CD4-positive, alpha-beta T cell (primary cell): Measurements from ENCODE around the gene CCR5. TPM values are rescaled to one million over a fixed set of nuclear protein-coding genes. Genes with fewer than 3 reads are reported as not detected.

Experiments
- ATAC-seq: fragments of 200-7000 bp; cut with Tn5 transposase; one replicate; pipeline ENCODE4 v1.10.0; 2022; ENCODE audit warnings: mild to moderate bottlenecking; ENCODE audit not compliant: poor library complexity
- CTCF ChIA-PET: fragments of 350-600 bp; sonication (Branson Sonifier 250); formaldehyde crosslinking; loops from one replicate; lab custom pipeline; 2021; ENCODE audit warnings: antibody characterized with exemption, inconsistent platforms; lab: Charles Lee
- POLR2A ChIA-PET: fragments of 350-600 bp; sonication (Branson Sonifier 250); formaldehyde crosslinking; loops from one replicate; lab custom pipeline; 2021; ENCODE audit warnings: antibody characterized with exemption, inconsistent platforms; lab: Charles Lee
- DNase-seq, 14 experiments: peaks; one replicate each; pipeline ENCODE4 v3.0.0-alpha.2; 2013 to 2020; ENCODE audit warnings: mixed read lengths in 2 of 14
- H3K27ac ChIP-seq, 2 donors: one replicate each; pipeline versions ENCODE4 v1.5.1 to v1.7.0; 2013; ENCODE audit warnings: low read length in 2 of 2, low read depth in 1 of 2, mild to moderate bottlenecking in 1 of 2
- H3K27me3 ChIP-seq, 2 experiments: 1 replicate in 1 of 2; 2 replicates in 1 of 2; pipeline versions ENCODE4 v1.6.1 to v1.7.0; 2013; ENCODE audit warnings: low read length in 2 of 2, control low read depth in 1 of 2, mild to moderate bottlenecking in 1 of 2, moderate library complexity in 1 of 2; ENCODE audit not compliant: insufficient read depth in 2 of 2, control insufficient read depth in 1 of 2
- H3K36me3 ChIP-seq: one replicate; pipeline ENCODE4 v1.6.1; 2013; ENCODE audit warnings: low read length, control low read depth; ENCODE audit not compliant: insufficient read depth
- H3K4me1 ChIP-seq: one replicate; pipeline ENCODE4 v1.6.1; 2013; ENCODE audit warnings: low read length, control low read depth; ENCODE audit not compliant: insufficient read depth
- H3K4me3 ChIP-seq: one replicate; pipeline ENCODE4 v1.5.1; 2013; ENCODE audit warnings: mild to moderate bottlenecking, low read length, moderate library complexity
- H3K9me3 ChIP-seq, 2 experiments: 1 replicate in 1 of 2; 2 replicates in 1 of 2; pipeline versions ENCODE4 v1.6.1 to v1.7.0; 2013; ENCODE audit warnings: low read length in 2 of 2, mild to moderate bottlenecking in 2 of 2, control low read depth in 1 of 2, moderate library complexity in 1 of 2; ENCODE audit not compliant: control insufficient read depth in 1 of 2, insufficient read depth in 1 of 2
- H3K27ac Mint-ChIP-seq: one replicate; pipeline ENCODE4 v1.8.0; 2020; ENCODE audit warnings: mixed read lengths
- H3K27me3 Mint-ChIP-seq: one replicate; pipeline ENCODE4 v1.8.0; 2021; ENCODE audit warnings: mixed read lengths
- H3K36me3 Mint-ChIP-seq: one replicate; pipeline ENCODE4 v1.8.0; 2021; ENCODE audit warnings: low read depth, mixed read lengths
- H3K4me1 Mint-ChIP-seq: one replicate; pipeline ENCODE4 v1.8.0; 2021; ENCODE audit warnings: low read depth, mixed read lengths
- H3K4me3 Mint-ChIP-seq: one replicate; pipeline ENCODE4 v1.8.0; 2020; ENCODE audit warnings: mild to moderate bottlenecking, mixed read lengths
- H3K9me3 Mint-ChIP-seq: one replicate; pipeline ENCODE4 v1.8.0; 2020; ENCODE audit warnings: mixed read lengths
- intact Hi-C, 2 experiments: fragments of 100-400 bp; cut with DNase I in 1 of 2; cut with micrococcal nuclease in 1 of 2; formaldehyde crosslinking; loops; one replicate each; pipeline versions ENCODE4 v1.15.1 to v1.9.0; 2023 to 2025; cut with DNase I, micrococcal nuclease
- total RNA-seq, 174 experiments: library from RNA in 2 of 174; stranded (reverse) in 2 of 174; gene quantifications; one replicate each; pipeline ENCODE4 v1.2.3 and lab custom pipeline; 2021 to 2026
- TF ChIP-seq, protein P1 (sequence below): fragments of 200-600 bp; IDR thresholded peaks from one replicate; pipeline ENCODE4 v1.8.0; 2022; ENCODE audit warnings: antibody characterized with exemption, mild to moderate bottlenecking

Gene CCR5
- total RNA-seq, 2 experiments from 2014 or later: 1.1 to 1.4 TPM

GRCh38 chr3:46335541-46335940 lies 35.2 kb upstream of the CCR5 start:
- Histone ChIP-seq H3K9me3 (peaks cover 12 to 20% of the 10 kb centered on the region in 2 experiments), H3K27ac (no peak overlapping the region), H3K4me1 (no peaks in the 10 kb centered on the region), H3K27me3 (no peaks in the 10 kb centered on the region), H3K4me3 (no peak overlapping the region), H3K36me3 (no peaks in the 10 kb centered on the region)
- DNase-seq (no peak), ATAC-seq (no peak)
- intact Hi-C loops: no loop called here
- H3K36me3 Mint-ChIP-seq: peaks cover 6% of the 10 kb centered on the region
- no peak overlapping the region for H3K4me3 Mint-ChIP-seq
- POLR2A ChIA-PET: no interaction called here
- H3K4me1 Mint-ChIP-seq: no peaks in the 10 kb centered on the region
- no peak overlapping the region for H3K27ac Mint-ChIP-seq
- no peaks in the 10 kb centered on the region for H3K27me3 Mint-ChIP-seq
- CTCF ChIA-PET: no interaction called here
- TF ChIP-seq, protein P1, sequence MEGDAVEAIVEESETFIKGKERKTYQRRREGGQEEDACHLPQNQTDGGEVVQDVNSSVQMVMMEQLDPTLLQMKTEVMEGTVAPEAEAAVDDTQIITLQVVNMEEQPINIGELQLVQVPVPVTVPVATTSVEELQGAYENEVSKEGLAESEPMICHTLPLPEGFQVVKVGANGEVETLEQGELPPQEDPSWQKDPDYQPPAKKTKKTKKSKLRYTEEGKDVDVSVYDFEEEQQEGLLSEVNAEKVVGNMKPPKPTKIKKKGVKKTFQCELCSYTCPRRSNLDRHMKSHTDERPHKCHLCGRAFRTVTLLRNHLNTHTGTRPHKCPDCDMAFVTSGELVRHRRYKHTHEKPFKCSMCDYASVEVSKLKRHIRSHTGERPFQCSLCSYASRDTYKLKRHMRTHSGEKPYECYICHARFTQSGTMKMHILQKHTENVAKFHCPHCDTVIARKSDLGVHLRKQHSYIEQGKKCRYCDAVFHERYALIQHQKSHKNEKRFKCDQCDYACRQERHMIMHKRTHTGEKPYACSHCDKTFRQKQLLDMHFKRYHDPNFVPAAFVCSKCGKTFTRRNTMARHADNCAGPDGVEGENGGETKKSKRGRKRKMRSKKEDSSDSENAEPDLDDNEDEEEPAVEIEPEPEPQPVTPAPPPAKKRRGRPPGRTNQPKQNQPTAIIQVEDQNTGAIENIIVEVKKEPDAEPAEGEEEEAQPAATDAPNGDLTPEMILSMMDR: no peak
- H3K9me3 Mint-ChIP-seq: peaks cover 9% of the 10 kb centered on the region

- no peaks in the 10 kb centered on the region for H3K27me3 ChIP-seq
- TF ChIP-seq, protein P1: no peak
- H3K27ac ChIP-seq: no peak overlapping the region
- H3K36me3 ChIP-seq: no peaks in the 10 kb centered on the region
- Mint-ChIP-seq H3K4me3 (no peak overlapping the region), H3K27ac (no peak overlapping the region), H3K4me1 (no peaks in the 10 kb centered on the region), H3K36me3 (peaks cover 6% of the 10 kb centered on the region), H3K9me3 (peaks cover 9% of the 10 kb centered on the region), H3K27me3 (no peaks in the 10 kb centered on the region)
- no peak for DNase-seq
- H3K4me1 ChIP-seq: no peaks in the 10 kb centered on the region
- H3K4me3 ChIP-seq: no peak overlapping the region
- ChIA-PET CTCF (no interaction called here), POLR2A (no interaction called here)
- intact Hi-C loops: no loop called here
- peaks cover 12 to 20% of the 10 kb centered on the region in 2 experiments for H3K9me3 ChIP-seq
- no peak for ATAC-seq
These were observed 32.8 kb upstream of the CCR5 start for GRCh38 chr3:46337911-46338310.

DNA sequence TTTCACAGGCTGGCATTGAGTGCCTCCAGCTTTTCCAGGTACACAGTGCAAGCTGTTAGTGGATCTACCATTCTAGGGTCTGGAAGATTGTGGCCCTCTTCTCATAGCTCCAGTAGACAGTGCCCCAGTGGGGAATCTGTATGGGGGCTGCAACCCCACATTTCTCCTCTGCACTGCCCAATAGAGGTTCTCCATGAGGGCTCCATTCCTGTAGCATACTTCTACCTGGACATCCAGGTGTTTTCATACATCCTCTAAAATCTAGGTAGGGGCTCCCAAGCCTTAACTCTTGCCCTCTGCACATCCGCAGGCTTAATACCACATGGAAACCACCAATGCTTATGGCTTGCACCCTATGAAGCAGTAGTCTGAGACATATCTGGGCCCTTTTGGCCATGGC lies 31.9 kb upstream of the CCR5 start:
- no peaks in the 10 kb centered on the region for H3K27me3 Mint-ChIP-seq
- ATAC-seq: no peak

More for the DNA sequence above, 31.9 kb upstream of the CCR5 start:
- H3K4me1 ChIP-seq: no peaks in the 10 kb centered on the region
- H3K27ac ChIP-seq: no peak overlapping the region
- H3K9me3 Mint-ChIP-seq: peaks cover 9% of the 10 kb centered on the region
- no peak overlapping the region for H3K4me3 Mint-ChIP-seq
- H3K36me3 Mint-ChIP-seq: peaks cover 6% of the 10 kb centered on the region
- TF ChIP-seq, protein P1: no peak
- no peaks in the 10 kb centered on the region for H3K36me3 ChIP-seq
- ChIA-PET CTCF (no interaction called here), POLR2A (no interaction called here)
- H3K9me3 ChIP-seq: peaks cover 12 to 20% of the 10 kb centered on the region in 2 experiments
- no peak for DNase-seq
- H3K4me1 Mint-ChIP-seq: no peaks in the 10 kb centered on the region
- no peak overlapping the region for H3K27ac Mint-ChIP-seq
- H3K27me3 ChIP-seq: no peaks in the 10 kb centered on the region
- no peak overlapping the region for H3K4me3 ChIP-seq
- intact Hi-C loops: no loop called here
